ENCODE data around the gene C1orf167. TPM values are rescaled to one million over a fixed set of nuclear protein-coding genes. Genes with fewer than 3 reads are reported as not detected.

Gene C1orf167
- total and polyA plus RNA-seq, 2 experiments from 2014 or later = 0.44 to 1.4 TPM

GRCh38 chr1:11805422-11806306 is 43.7 kb downstream of the C1orf167 start, which contains the start of the genes CLCN6 and MTHFR:
Gene CLCN6, plus strand, starts transcription at chr1:11806191. Its CDS starts 72 bp downstream, at chr1:11806263.
Gene MTHFR, minus strand, starts transcription at chr1:11805964. Its CDS starts 2,848 bp downstream, at chr1:11803116.
- TF ChIP-seq, protein P1, sequence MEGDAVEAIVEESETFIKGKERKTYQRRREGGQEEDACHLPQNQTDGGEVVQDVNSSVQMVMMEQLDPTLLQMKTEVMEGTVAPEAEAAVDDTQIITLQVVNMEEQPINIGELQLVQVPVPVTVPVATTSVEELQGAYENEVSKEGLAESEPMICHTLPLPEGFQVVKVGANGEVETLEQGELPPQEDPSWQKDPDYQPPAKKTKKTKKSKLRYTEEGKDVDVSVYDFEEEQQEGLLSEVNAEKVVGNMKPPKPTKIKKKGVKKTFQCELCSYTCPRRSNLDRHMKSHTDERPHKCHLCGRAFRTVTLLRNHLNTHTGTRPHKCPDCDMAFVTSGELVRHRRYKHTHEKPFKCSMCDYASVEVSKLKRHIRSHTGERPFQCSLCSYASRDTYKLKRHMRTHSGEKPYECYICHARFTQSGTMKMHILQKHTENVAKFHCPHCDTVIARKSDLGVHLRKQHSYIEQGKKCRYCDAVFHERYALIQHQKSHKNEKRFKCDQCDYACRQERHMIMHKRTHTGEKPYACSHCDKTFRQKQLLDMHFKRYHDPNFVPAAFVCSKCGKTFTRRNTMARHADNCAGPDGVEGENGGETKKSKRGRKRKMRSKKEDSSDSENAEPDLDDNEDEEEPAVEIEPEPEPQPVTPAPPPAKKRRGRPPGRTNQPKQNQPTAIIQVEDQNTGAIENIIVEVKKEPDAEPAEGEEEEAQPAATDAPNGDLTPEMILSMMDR (IDR thresholded peaks at IDR 0.05; ENCODE audit: low read depth, low read length) = no peak
- DNase-seq (ENCODE audit: low read depth in 1 of 2, low spot score in 1 of 2) = peak; percentile 100
- H3K9me3 ChIP-seq (ENCODE audit: low read depth) = no peaks in the 10 kb centered on the region
- no peaks in the 10 kb centered on the region for H3K27me3 ChIP-seq
- H3K4me3 ChIP-seq = peak within 1 kb of the TSS; percentile 49
- peaks cover 27% of the 10 kb centered on the region for H3K4me1 ChIP-seq (ENCODE audit: low read depth)
- peaks cover 17% of the 10 kb centered on the region for H3K36me3 ChIP-seq
- peak within 1 kb of the TSS; percentile 95 for H3K27ac ChIP-seq

DNA sequence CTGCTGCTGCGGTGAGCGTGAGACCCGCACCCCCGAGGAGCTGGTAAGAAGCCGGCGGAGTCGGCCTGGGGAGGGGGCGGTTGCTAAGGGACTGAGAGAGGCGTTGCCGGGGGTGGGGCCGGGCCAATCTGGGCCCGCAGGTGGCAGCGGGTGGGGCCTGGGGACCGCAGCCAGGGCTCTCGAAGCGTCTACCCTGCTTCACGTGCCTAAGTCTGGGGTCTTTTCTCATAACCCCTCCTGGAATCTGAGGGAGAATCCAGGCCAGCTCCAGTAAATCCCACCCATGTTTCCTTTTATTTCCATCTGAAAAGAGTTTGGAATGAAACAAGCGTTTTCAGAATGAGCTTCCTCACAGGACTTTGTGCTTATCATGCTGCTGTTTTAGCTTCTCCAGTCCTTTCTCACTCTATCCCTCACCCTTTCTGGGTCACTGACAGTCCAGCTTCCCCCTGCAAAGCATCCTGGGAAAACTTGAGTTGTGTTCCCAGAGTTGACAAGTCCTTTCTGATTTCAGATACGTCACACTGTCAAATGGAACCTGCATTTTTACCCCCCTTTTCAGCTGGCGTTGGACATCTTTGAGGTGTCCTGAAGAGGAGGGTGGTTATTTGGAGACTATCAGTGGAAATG is 44.4 kb downstream of the C1orf167 start:
- Histone ChIP-seq H3K27me3 (no peaks in the 10 kb centered on the region), H3K27ac (peak overlapping the region; percentile 93), H3K36me3 (peaks cover 13% of the 10 kb centered on the region), H3K4me3 (peak overlapping the region; percentile 49), H3K9me3 (ENCODE audit: low read depth) (no peaks in the 10 kb centered on the region), H3K4me1 (ENCODE audit: low read depth) (peaks cover 27% of the 10 kb centered on the region)
- TF ChIP-seq, protein P1 (IDR thresholded peaks at IDR 0.05; ENCODE audit: low read depth, low read length) = no peak
- DNase-seq (ENCODE audit: low read depth in 1 of 2, low spot score in 1 of 2) = peak in 1 of 2 donors; percentile 29

- H3K4me3 ChIP-seq = peak overlapping the region; percentile 49
- peaks cover 23% of the 10 kb centered on the region for H3K4me1 ChIP-seq (ENCODE audit: low read depth)
- no peaks in the 10 kb centered on the region for H3K9me3 ChIP-seq (ENCODE audit: low read depth)
- peaks cover 13% of the 10 kb centered on the region for H3K36me3 ChIP-seq
- DNase-seq (ENCODE audit: low read depth in 1 of 2, low spot score in 1 of 2) = no peak
- H3K27me3 ChIP-seq = no peaks in the 10 kb centered on the region
- TF ChIP-seq, protein P1 (IDR thresholded peaks at IDR 0.05; ENCODE audit: low read depth, low read length) = no peak
- peak overlapping the region; percentile 93 for H3K27ac ChIP-seq
Observed at GRCh38 chr1:11807133-11807532, 45.1 kb downstream of the C1orf167 start.

- H3K4me3 ChIP-seq = no peak overlapping the region
- peaks cover 42% of the 10 kb centered on the region for H3K36me3 ChIP-seq
- TF ChIP-seq, protein P1 (IDR thresholded peaks at IDR 0.05; ENCODE audit: low read depth, low read length) = no peak
- H3K4me1 ChIP-seq (ENCODE audit: low read depth) = no peaks in the 10 kb centered on the region
- no peaks in the 10 kb centered on the region for H3K27me3 ChIP-seq
- DNase-seq (ENCODE audit: low read depth in 1 of 2, low spot score in 1 of 2) = no peak
- no peak overlapping the region for H3K27ac ChIP-seq
- no peaks in the 10 kb centered on the region for H3K9me3 ChIP-seq (ENCODE audit: low read depth)
Observed at GRCh38 chr1:11813021-11813420, 51.0 kb downstream of the C1orf167 start.

GRCh38 chr1:11817192-11817591 is 55.2 kb downstream of the C1orf167 start:
- no peak overlapping the region for H3K4me3 ChIP-seq
- H3K27ac ChIP-seq = no peak overlapping the region
- peaks cover 52% of the 10 kb centered on the region for H3K36me3 ChIP-seq
- no peak for DNase-seq (ENCODE audit: low read depth in 1 of 2, low spot score in 1 of 2)
- H3K9me3 ChIP-seq (ENCODE audit: low read depth) = no peaks in the 10 kb centered on the region
- TF ChIP-seq, protein P1 (IDR thresholded peaks at IDR 0.05; ENCODE audit: low read depth, low read length) = no peak
- H3K4me1 ChIP-seq (ENCODE audit: low read depth) = no peaks in the 10 kb centered on the region
- no peaks in the 10 kb centered on the region for H3K27me3 ChIP-seq

Measured in cardiac muscle cell (in vitro differentiated cells and primary cell).